Stimulated activated CD4-positive, alpha-beta T cell treated with anti-CD3 and anti-CD28 coated beads, Interleukin-15, amount 100 ng/mL, for 1 hour (primary cell): ENCODE results near the gene BCAS4.
"Not testable (repeated sequence)": the region's sequence is repeated elsewhere in the genome, so short reads cannot be mapped to it uniquely, and the experiment has no call there.

Source experiments
- DNase-seq, 2 donors: peaks; one replicate each; pipeline ENCODE4 v3.0.0-alpha.2; 2020; ENCODE audit warnings: low read depth in 1 of 2, low spot score in 1 of 2

Gene BCAS4

GRCh38 chr20:50794846-50795634, at the start of gene BCAS4:
Gene BCAS4 (plus strand): TSS chr20:50795061. CDS start chr20:50795084, 23 bp downstream.
- DNase-seq, result peak; percentile 76 to 83

GRCh38 chr20:50745634-50746137, 49.2 kb upstream of the BCAS4 start:
- no peak for DNase-seq

DNA sequence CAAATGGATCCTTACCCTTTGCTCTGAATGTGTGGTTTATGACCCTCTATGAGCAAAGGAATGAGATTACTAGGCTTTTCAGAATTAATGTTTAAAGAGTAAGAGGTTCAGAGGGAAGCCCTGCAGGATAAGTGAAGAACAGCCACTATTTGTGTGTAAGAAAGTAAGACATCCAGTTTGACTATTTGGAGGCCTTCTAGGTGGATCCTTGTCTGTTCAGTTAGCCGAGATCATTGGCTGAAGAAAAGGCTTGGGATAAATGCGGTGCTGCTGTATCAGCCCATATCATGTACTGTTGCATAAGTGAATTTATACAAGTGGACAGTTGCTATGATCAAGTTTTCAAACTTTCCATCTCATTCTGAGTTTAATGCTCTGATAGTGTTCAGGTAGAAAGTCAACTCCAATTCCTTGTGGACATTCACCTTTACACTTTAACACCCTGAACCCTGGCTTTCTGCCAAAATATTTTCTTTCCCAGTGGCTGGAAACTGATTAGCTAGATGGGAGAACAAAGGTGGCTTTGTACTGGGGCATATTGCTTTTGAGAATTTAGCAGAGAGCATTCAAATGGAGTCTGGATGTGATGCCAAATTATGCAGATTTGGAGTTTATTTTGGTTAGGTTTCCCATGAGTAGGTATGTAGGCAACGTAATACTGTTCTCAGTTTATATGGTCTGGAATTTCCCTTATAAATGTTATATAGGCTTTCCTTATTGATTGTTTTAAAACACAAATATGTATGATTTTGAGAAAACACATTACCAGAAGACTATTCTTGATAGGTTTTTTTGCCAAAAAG, 48.5 kb upstream of the BCAS4 start:
- no peak for DNase-seq

DNA sequence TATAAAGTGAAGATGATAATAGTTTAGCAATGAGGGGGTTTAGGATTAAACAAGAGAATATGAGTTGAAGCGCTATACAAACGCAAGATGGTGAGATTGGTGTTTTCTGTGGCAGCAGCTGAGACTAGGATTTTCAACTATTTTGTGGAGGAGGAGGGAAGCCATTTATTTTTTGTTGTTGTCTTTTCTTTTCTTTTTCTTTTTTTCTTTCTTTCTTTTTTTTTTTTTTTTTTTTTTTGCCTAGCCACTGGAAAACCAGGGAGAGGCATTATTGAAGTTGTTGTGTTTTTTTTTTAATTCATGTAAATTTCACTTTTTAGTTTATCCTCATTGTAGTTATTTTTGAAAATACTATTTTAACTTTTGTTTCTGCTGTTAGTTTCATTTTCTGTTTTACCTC, 47.6 kb upstream of the BCAS4 start:
- no peak for DNase-seq

DNA sequence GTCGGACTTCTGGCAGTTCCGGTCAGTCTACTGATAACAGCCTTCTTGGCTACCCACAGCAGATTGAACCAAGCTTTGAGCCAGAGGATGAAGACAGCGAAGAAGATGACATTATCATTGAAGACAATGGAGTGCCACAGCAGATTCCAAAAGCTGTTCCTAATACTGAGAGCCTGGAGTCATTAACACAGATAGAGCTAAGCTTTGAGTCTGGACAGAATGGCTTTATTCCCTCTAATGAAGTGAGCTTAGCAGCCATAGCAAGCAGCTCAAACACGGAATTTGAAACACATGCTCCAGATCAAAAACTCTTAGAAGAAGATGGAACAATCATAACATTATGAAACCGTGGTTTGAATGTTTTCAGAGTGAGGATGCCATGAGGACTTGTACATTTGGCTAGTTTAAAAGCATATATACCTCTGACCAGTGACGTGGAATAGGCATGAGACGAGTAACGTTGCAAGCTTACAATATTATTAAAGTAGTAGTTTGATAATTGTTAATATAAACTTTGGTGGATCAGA, 44.7 kb upstream of the BCAS4 start:
- DNase-seq, result no peak

GRCh38 chr20:50753152-50753551, 41.7 kb upstream of the BCAS4 start:
- DNase-seq, result no peak

GRCh38 chr20:50754420-50754819, 40.4 kb upstream of the BCAS4 start:
- DNase-seq, result no peak

- no peak for DNase-seq
Observed at GRCh38 chr20:50756447-50756846, 38.4 kb upstream of the BCAS4 start.

DNA sequence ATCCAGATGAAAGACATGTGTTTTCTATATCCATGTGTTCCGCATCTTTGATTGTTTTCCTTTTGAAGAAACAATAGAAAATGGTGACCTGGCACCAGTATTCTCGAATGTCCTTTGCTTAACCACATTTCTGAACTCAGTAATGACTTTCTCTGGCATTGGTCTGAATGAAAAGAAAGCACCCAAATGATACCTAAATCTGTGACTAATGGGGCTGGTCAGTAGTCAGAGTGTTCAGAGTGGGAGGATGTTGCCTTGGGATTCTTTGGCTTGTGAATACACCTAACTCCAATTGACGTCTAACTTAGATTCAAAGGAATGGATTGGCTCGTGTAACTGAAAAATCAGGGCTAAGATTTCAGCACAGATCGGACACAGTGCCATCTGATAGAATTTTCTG, 36.4 kb upstream of the BCAS4 start:
- DNase-seq, result no peak

- DNase-seq, result no peak
Observed at GRCh38 chr20:50758992-50759391, 35.9 kb upstream of the BCAS4 start.

DNA sequence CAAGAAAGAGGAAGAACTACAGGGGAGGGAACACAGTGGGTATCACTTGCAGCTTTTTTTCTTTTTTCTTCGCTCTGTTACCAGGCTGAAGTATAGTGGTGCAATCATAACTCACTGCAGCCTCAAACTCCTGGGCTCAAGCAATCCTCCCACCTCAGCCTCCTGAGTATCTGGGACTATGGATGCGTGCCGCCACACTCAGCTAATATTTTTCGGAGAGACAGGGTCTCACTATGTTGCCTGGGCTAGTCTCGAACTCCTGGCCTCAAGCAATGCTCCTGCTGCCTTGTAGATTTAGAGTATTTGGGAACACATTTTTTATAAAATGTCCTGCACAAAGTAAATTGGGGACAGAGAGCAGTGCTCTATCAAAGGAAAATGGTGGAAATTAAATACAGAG, 35.2 kb upstream of the BCAS4 start:
- DNase-seq, result no peak

DNA sequence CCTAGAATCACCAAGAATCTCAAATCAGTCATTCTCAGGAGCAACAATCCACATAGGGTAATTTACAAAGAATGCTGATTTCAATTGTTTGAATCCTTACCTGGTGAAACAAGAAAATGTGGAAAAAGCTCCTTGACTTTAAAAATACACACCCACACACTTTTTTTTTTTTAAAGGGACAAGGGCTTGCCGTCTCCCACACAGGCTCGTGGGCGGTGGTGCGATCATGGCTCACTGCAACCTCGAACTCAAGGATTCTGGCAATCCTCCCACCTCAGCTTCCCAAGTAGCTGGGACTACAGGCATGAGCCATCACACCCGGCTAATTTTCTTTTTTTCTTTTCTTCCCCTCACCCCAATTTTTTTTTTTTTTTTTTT, 32.8 kb upstream of the BCAS4 start:
- DNase-seq, result no peak

GRCh38 chr20:50762435-50763220, 32.2 kb upstream of the BCAS4 start:
- DNase-seq, result no peak

- DNase-seq, result not testable (repeated sequence)
Observed at GRCh38 chr20:50763550-50764458, 31.1 kb upstream of the BCAS4 start.

DNA sequence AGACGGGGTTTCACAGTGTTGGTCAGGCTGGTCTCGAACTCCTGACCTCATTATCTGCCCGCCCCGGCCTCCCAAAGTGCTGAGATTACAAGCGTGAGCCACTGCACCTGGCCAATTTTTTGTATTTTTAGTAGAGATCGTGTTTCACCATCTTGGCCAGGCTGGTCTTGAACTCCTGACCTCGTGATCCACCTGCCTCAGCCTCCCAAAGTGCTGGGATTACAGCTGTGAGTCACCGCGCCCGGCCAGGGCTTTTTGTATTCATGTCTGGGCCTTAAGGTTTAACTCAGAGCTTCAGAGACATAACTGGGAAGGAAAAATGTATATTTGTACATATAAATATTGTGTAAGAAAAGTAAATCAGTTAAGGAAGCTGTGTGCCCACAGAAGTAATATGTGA, 29.6 kb upstream of the BCAS4 start:
- not testable (repeated sequence) for DNase-seq

DNA sequence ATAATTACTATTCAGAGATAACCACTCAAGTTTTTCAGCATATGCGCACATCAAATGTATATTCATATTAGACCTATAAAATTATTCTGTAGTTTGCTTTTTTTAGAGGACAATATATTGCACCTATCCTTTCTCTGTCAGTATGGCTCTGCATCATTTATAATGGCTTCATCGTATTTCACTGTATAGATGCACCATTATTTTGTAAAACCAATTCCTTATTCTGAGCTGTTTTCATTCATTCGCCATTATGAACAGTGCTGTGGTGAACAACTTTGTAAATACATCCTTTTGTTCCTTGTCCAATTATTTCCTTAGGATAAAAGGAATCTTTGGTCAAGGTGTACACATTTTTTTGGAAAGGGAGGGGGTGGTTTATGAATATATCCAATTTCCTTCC, 29.2 kb upstream of the BCAS4 start:
- no peak for DNase-seq

- not testable (repeated sequence) for DNase-seq
Observed at GRCh38 chr20:50766955-50767809, 27.7 kb upstream of the BCAS4 start.

- not testable (repeated sequence) for DNase-seq
Observed at GRCh38 chr20:50768991-50769390, 25.9 kb upstream of the BCAS4 start.

GRCh38 chr20:50769551-50770085, 25.2 kb upstream of the BCAS4 start:
- DNase-seq, result not testable (repeated sequence)
